ENCODE measurements around the gene LEMD1.

- no peak for TF ChIP-seq POLR2A (IDR thresholded peaks at IDR 0.05)
- TF ChIP-seq, protein P1, sequence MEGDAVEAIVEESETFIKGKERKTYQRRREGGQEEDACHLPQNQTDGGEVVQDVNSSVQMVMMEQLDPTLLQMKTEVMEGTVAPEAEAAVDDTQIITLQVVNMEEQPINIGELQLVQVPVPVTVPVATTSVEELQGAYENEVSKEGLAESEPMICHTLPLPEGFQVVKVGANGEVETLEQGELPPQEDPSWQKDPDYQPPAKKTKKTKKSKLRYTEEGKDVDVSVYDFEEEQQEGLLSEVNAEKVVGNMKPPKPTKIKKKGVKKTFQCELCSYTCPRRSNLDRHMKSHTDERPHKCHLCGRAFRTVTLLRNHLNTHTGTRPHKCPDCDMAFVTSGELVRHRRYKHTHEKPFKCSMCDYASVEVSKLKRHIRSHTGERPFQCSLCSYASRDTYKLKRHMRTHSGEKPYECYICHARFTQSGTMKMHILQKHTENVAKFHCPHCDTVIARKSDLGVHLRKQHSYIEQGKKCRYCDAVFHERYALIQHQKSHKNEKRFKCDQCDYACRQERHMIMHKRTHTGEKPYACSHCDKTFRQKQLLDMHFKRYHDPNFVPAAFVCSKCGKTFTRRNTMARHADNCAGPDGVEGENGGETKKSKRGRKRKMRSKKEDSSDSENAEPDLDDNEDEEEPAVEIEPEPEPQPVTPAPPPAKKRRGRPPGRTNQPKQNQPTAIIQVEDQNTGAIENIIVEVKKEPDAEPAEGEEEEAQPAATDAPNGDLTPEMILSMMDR (IDR thresholded peaks at IDR 0.05): peak in 1 of 6 experiments; percentile 17
Observed at GRCh38 chr1:205422993-205423642, 1.3 kb upstream of the LEMD1 start.
